Smooth muscle cell (in vitro differentiated cells): ENCODE results near the gene ARMCX4. TPM values are rescaled to one million over a fixed set of nuclear protein-coding genes. Genes with fewer than 3 reads are reported as not detected.

ENCODE experiments used
- DNase-seq: peaks from one replicate; lab custom pipeline; 2025; ENCODE audit not compliant: unreplicated experiment; lab: John Stamatoyannopoulos, UW
- H2AFZ ChIP-seq: fragments of 200-600 bp; sonication (generic); 2 replicates; pipeline ENCODE4 v1.6.0; 2016; ENCODE audit warnings: antibody characterized with exemption, low read depth, mild to moderate bottlenecking
- H3F3A ChIP-seq: fragments of 200-600 bp; sonication (generic); 2 replicates; pipeline ENCODE4 v1.6.0; 2017; ENCODE audit warnings: antibody characterized with exemption, low read depth
- H3K27ac ChIP-seq: fragments of 200-600 bp; sonication (generic); 2 replicates; pipeline ENCODE4 v1.5.1; 2016; ENCODE audit warnings: low read depth, mild to moderate bottlenecking
- H3K27me3 ChIP-seq: fragments of 200-600 bp; sonication (generic); 2 replicates; pipeline ENCODE4 v1.6.1; 2016; ENCODE audit warnings: low read depth, mild to moderate bottlenecking
- H3K36me3 ChIP-seq: fragments of 200-600 bp; sonication (generic); 2 replicates; pipeline ENCODE4 v1.5.1; 2016; ENCODE audit warnings: low read depth
- H3K4me1 ChIP-seq: fragments of 200-600 bp; sonication (generic); 2 replicates; pipeline ENCODE4 v1.5.1; 2016; ENCODE audit warnings: low read depth
- H3K4me2 ChIP-seq: fragments of 200-600 bp; sonication (generic); 2 replicates; pipeline ENCODE4 v1.6.0; 2016; ENCODE audit warnings: mild to moderate bottlenecking
- H3K4me3 ChIP-seq: fragments of 200-600 bp; sonication (generic); 2 replicates; pipeline ENCODE4 v1.5.1; 2016; ENCODE audit warnings: mild to moderate bottlenecking
- H3K79me2 ChIP-seq: fragments of 200-600 bp; sonication (generic); 2 replicates; pipeline ENCODE4 v1.6.0; 2016; ENCODE audit warnings: low read depth, mild to moderate bottlenecking
- H3K9ac ChIP-seq: fragments of 200-600 bp; sonication (generic); 2 replicates; pipeline ENCODE4 v1.6.0; 2016; ENCODE audit warnings: low read depth
- H3K9me3 ChIP-seq: fragments of 200-600 bp; sonication (generic); replicated peaks from 2 replicates; pipeline ENCODE4 v1.5.1; 2016; ENCODE audit warnings: low read depth
- H4K20me1 ChIP-seq: fragments of 200-600 bp; sonication (generic); 2 replicates; pipeline ENCODE4 v1.6.0; 2016; ENCODE audit warnings: low read depth
- CTCF ChIP-seq: fragments of 200-600 bp; sonication (generic); IDR thresholded peaks from 2 replicates; pipeline ENCODE4 v1.5.1; 2017; ENCODE audit warnings: borderline replicate concordance, mild to moderate bottlenecking, antibody characterized with exemption; ENCODE audit not compliant: insufficient read depth, poor library complexity, severe bottlenecking
- WGBS: methylation state at CpG from one replicate; pipeline ENCODE4 v1.1.7; 2016; ENCODE audit warnings: low lambda C conversion rate; 5-methylcytosine and 5-hydroxymethylcytosine counted together
- polyA plus RNA-seq: library from polyadenylated mRNA; unstranded; fragments of >200 nt; fragmentation: Nextera tagmentation; extraction: Ambion mirVana; gene quantifications from 2 replicates; pipeline ENCODE4 v1.2.1, GENCODE V29; 2016
- total RNA-seq: library from RNA; depleted of rRNA; stranded (reverse); fragments of >200 nt; gene quantifications from 2 replicates; pipeline ENCODE4 v1.2.3, GENCODE V29; 2014

ARMCX4 gene
- total and polyA plus RNA-seq, 2 experiments from 2014 or later, result 3.7 to 4.5 TPM

- no peak overlapping the region for H3K4me3 ChIP-seq
- no peak overlapping the region for H3K4me2 ChIP-seq
- TF ChIP-seq CTCF, result no peak
Measured at GRCh38 chrX:101507372-101507771, 22.1 kb downstream of the ARMCX4 start.

GRCh38 chrX:101507986-101508385 is 22.7 kb downstream of the ARMCX4 start:
- TF ChIP-seq CTCF, result no peak
- no peaks in the 10 kb centered on the region for H3F3A ChIP-seq
- H3K27me3 ChIP-seq, result no peaks in the 10 kb centered on the region
- no peaks in the 10 kb centered on the region for H4K20me1 ChIP-seq
- no peak overlapping the region for H3K27ac ChIP-seq
- H3K4me3 ChIP-seq, result no peak overlapping the region
- no peak overlapping the region for H2AFZ ChIP-seq
- no peak for DNase-seq
- no peaks in the 10 kb centered on the region for H3K36me3 ChIP-seq
- no peaks in the 10 kb centered on the region for H3K9me3 ChIP-seq
- H3K79me2 ChIP-seq, result no peaks in the 10 kb centered on the region
- 69% methylated on average over 4 of the region's 4 CpGs for WGBS
- H3K9ac ChIP-seq, result no peak overlapping the region
- H3K4me2 ChIP-seq, result no peak overlapping the region
- no peaks in the 10 kb centered on the region for H3K4me1 ChIP-seq

More at GRCh38 chrX:101507372-101507771, 22.1 kb downstream of the ARMCX4 start:
- Histone ChIP-seq H3K79me2 (no peaks in the 10 kb centered on the region), H2AFZ (no peak overlapping the region), H3K36me3 (no peaks in the 10 kb centered on the region), H3K9ac (no peak overlapping the region), H3F3A (no peaks in the 10 kb centered on the region), H3K27ac (peak overlapping the region; percentile 19), H3K4me1 (no peaks in the 10 kb centered on the region), H4K20me1 (no peaks in the 10 kb centered on the region), H3K27me3 (no peaks in the 10 kb centered on the region), H3K9me3 (no peaks in the 10 kb centered on the region)
- DNase-seq, result no peak

- Histone ChIP-seq H3K4me1 (no peaks in the 10 kb centered on the region), H3K4me3 (no peak overlapping the region), H3K4me2 (no peak overlapping the region), H2AFZ (no peak overlapping the region), H3K9me3 (peaks cover 5% of the 10 kb centered on the region), H3K9ac (no peak overlapping the region), H3F3A (no peaks in the 10 kb centered on the region), H3K79me2 (no peaks in the 10 kb centered on the region), H3K27ac (no peak overlapping the region), H3K36me3 (no peaks in the 10 kb centered on the region), H4K20me1 (no peaks in the 10 kb centered on the region), H3K27me3 (no peaks in the 10 kb centered on the region)
- no peak for TF ChIP-seq CTCF
- DNase-seq, result no peak
- WGBS, result 60% methylated on average over 2 of the region's 2 CpGs
Measured at GRCh38 chrX:101530944-101531343, 45.7 kb downstream of the ARMCX4 start.

Other genes with a start within 250 kb of the ARMCX4 start
- 0.04 TPM in 1 of 2 replicates, not detected in the other for gene TAF7L, start 194.1 kb upstream of the ARMCX4 start, total RNA-seq
- 0.14 and 0.46 TPM in 2 replicates for gene TAF7L, start 194.1 kb upstream of the ARMCX4 start, polyA plus RNA-seq
- gene TIMM8A, start 136.7 kb upstream of the ARMCX4 start, total RNA-seq, result 4.0 and 9.0 TPM in 2 replicates
- 7.6 and 9.5 TPM in 2 replicates for gene TIMM8A, start 136.7 kb upstream of the ARMCX4 start, polyA plus RNA-seq
- gene BTK, start 99.3 kb upstream of the ARMCX4 start, total RNA-seq, result not detected in 2 replicates
- gene BTK, start 99.3 kb upstream of the ARMCX4 start, polyA plus RNA-seq, result 0.72 TPM in 1 of 2 replicates, not detected in the other
- gene RPL36A, start 94.4 kb upstream of the ARMCX4 start, total RNA-seq, result 2,676 and 3,414 TPM in 2 replicates
- gene RPL36A, start 94.4 kb upstream of the ARMCX4 start, polyA plus RNA-seq, result 301 and 319 TPM in 2 replicates
- gene GLA, start 77.5 kb upstream of the ARMCX4 start, total RNA-seq, result 41.2 and 54.0 TPM in 2 replicates
- 43.2 and 46.9 TPM in 2 replicates for gene GLA, start 77.5 kb upstream of the ARMCX4 start, polyA plus RNA-seq
- gene HNRNPH2, start 77.2 kb upstream of the ARMCX4 start, total RNA-seq, result 56.4 and 64.4 TPM in 2 replicates
- 79.9 and 88.3 TPM in 2 replicates for gene HNRNPH2, start 77.2 kb upstream of the ARMCX4 start, polyA plus RNA-seq
- gene ARMCX1, start 65.1 kb downstream of the ARMCX4 start, total RNA-seq, result 40.7 and 47.5 TPM in 2 replicates
- gene ARMCX1, start 65.1 kb downstream of the ARMCX4 start, polyA plus RNA-seq, result 28.9 and 35.4 TPM in 2 replicates
- gene ARMCX6, start 132.5 kb downstream of the ARMCX4 start, total RNA-seq, result 54.9 and 69.1 TPM in 2 replicates
- 57.2 and 72.3 TPM in 2 replicates for gene ARMCX6, start 132.5 kb downstream of the ARMCX4 start, polyA plus RNA-seq
- 72.0 and 111 TPM in 2 replicates for gene ARMCX3, start 137.7 kb downstream of the ARMCX4 start, total RNA-seq
- gene ARMCX3, start 137.7 kb downstream of the ARMCX4 start, polyA plus RNA-seq, result 80.4 and 88.4 TPM in 2 replicates
- 103 and 145 TPM in 2 replicates for gene ARMCX2, start 174.4 kb downstream of the ARMCX4 start, total RNA-seq
- 34.5 and 37.3 TPM in 2 replicates for gene ARMCX2, start 174.4 kb downstream of the ARMCX4 start, polyA plus RNA-seq